Lower leg skin (tissue), 3 donors: ENCODE results near the gene SNX12.

Experiments used
- POLR2A ChIP-seq, 2 donors: fragments of 450-650 bp; IDR thresholded peaks; one replicate each; pipeline ENCODE4 v1.6.1; 2016 to 2017; ENCODE audit warnings: antibody characterized with exemption in 2 of 2, mild to moderate bottlenecking in 1 of 2, moderate library complexity in 1 of 2
- TF ChIP-seq, protein P1 (sequence below), 3 donors: fragments of 450-650 bp; IDR thresholded peaks; one replicate each; pipeline ENCODE4 v1.5.1; 2016; ENCODE audit warnings: antibody characterized with exemption in 3 of 3, mild to moderate bottlenecking in 3 of 3, moderate library complexity in 2 of 3

DNA sequence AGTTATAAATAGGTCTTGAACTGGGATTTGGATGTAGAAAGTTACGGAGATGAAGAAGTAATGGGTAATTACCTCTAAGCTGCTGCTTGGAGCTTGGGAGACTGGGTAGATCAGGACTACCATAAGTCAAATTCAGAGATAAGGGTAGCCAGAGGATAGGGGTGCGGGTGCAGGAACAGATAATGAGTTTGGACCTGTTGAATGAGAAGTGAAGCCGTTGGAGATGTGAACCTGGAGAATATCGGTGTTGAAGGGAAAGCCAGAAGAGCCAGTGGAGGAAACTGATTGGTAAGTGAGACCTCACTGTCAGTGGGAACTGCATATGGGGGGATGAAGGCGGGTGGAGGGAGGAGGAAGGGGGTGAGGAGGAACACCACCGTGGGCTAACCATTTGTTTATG is 26.9 kb upstream of the SNX12 start:
- TF ChIP-seq, protein P1, sequence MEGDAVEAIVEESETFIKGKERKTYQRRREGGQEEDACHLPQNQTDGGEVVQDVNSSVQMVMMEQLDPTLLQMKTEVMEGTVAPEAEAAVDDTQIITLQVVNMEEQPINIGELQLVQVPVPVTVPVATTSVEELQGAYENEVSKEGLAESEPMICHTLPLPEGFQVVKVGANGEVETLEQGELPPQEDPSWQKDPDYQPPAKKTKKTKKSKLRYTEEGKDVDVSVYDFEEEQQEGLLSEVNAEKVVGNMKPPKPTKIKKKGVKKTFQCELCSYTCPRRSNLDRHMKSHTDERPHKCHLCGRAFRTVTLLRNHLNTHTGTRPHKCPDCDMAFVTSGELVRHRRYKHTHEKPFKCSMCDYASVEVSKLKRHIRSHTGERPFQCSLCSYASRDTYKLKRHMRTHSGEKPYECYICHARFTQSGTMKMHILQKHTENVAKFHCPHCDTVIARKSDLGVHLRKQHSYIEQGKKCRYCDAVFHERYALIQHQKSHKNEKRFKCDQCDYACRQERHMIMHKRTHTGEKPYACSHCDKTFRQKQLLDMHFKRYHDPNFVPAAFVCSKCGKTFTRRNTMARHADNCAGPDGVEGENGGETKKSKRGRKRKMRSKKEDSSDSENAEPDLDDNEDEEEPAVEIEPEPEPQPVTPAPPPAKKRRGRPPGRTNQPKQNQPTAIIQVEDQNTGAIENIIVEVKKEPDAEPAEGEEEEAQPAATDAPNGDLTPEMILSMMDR (IDR thresholded peaks at IDR 0.05): no peak
- no peak for TF ChIP-seq POLR2A (IDR thresholded peaks at IDR 0.05)
